Measurements from ENCODE around the gene FSHR. TPM values are rescaled to one million over a fixed set of nuclear protein-coding genes. Genes with fewer than 3 reads are reported as not detected.

The FSHR gene
- total and polyA plus RNA-seq, 2 of the 8 experiments (the other 6 are each of a cell fraction or from before 2014, with no cell fraction given), result not detected

DNA sequence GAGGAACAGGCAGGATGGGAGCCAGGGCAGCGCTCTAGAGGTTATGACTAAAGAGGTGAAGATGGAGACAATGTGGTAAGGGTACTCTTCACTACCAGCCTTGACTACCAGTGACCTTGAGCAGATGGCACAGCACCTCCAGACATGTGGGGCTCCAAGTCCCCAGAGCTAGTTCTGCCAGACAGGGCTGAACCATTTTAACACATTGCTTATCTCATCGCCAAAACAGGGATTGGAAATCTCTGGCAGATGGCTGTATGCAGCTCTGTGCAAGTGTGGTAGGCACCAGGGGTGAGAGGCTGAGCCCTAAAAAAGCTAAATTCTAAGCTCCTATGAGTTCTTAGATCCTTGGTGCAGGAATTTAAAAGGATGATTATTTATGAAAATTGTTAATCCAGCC is 41.3 kb downstream of the FSHR start:
- no peak overlapping the region for H3K27ac ChIP-seq (ENCODE audit: low read depth, low read length)
- H3K18ac ChIP-seq (ENCODE audit: extremely low read depth, low read length), result no peak overlapping the region
- H3K79me1 ChIP-seq (ENCODE audit: low read depth, low read length), result no peaks in the 10 kb centered on the region
- H3K56ac ChIP-seq (replicated peaks; ENCODE audit: insufficient read length, low read depth, low read length), result no peak overlapping the region
- H3K9me3 ChIP-seq (ENCODE audit: insufficient read depth in 2 of 2, low read depth in 1 of 2, low read length in 1 of 2), result no peaks in the 10 kb centered on the region
- no peak for FAIRE-seq
- H3K23ac ChIP-seq (ENCODE audit: insufficient read length), result no peak overlapping the region
- H3K36me3 ChIP-seq (ENCODE audit: control insufficient read depth in 2 of 4, insufficient read depth in 4 of 4, low read length in 3 of 4), result no peaks in the 10 kb centered on the region
- no peaks in the 10 kb centered on the region for H3K23me2 ChIP-seq (ENCODE audit: low read depth, low read length)
- H3K79me2 ChIP-seq (ENCODE audit: control insufficient read depth in 1 of 2, insufficient read depth in 2 of 2, low read length in 2 of 2), result no peaks in the 10 kb centered on the region
- H3K14ac ChIP-seq (ENCODE audit: insufficient read length), result no peak overlapping the region
- WGBS, 2 experiments (ENCODE audit: extremely low coverage in 1 of 2, insufficient coverage in 1 of 2, insufficient read length in 1 of 2, insufficient replicate concordance in 2 of 2, low coverage in 1 of 2, low lambda C conversion rate in 2 of 2, missing lambda C conversion rate in 1 of 2), result 90% methylated on average over 2 of the region's 2 CpGs; no CpG with 5 or more reads in 1 of the 2 experiments
- POLR2A ChIA-PET (ENCODE audit: partially characterized antibody), result interaction anchor here (1.0 kb wide), 1 partner anchor 9 kb away, joined by 3 read pairs; no protein-coding TSS in a partner anchor
- no peak for DNase-seq (ENCODE audit: low read depth in 1 of 2, low spot score in 2 of 2)
- H3K9ac ChIP-seq (replicated peaks in 1 of 4; ENCODE audit: extremely low read depth in 1 of 4, low read depth in 3 of 4, low read length in 3 of 4), result no peak overlapping the region
- no peak overlapping the region for H2BK15ac ChIP-seq (ENCODE audit: low read length)
- no peak overlapping the region for H3K4me2 ChIP-seq (ENCODE audit: insufficient read depth in 1 of 2, low read depth in 2 of 2, low read length in 2 of 2)
- H3K4me1 ChIP-seq (replicated peaks in 1 of 4; ENCODE audit: control insufficient read depth in 3 of 4, insufficient read depth in 4 of 4, low read length in 3 of 4), result no peaks in the 10 kb centered on the region
- H3K27me3 ChIP-seq (replicated peaks in 1 of 4; ENCODE audit: control insufficient read depth in 3 of 4, extremely low read depth in 1 of 4, insufficient read depth in 3 of 4, low read length in 3 of 4), result no peaks in the 10 kb centered on the region
- H2AK5ac ChIP-seq (ENCODE audit: low read depth, low read length), result no peak overlapping the region
- H4K8ac ChIP-seq (ENCODE audit: extremely low read depth, insufficient read depth, low read length), result no peak overlapping the region
- H2BK20ac ChIP-seq (ENCODE audit: low read length), result no peak overlapping the region
- no peak overlapping the region for H3K4me3 ChIP-seq (ENCODE audit: extremely low read depth in 1 of 4, insufficient read depth in 2 of 4, low read depth in 3 of 4, low read length in 4 of 4)
- H2BK5ac ChIP-seq (ENCODE audit: low read depth, low read length), result no peak overlapping the region
- H2BK12ac ChIP-seq (ENCODE audit: low read depth, low read length), result no peak overlapping the region
- no peak overlapping the region for H3K4ac ChIP-seq (replicated peaks; ENCODE audit: insufficient read length, low read depth, low read length)
- no peaks in the 10 kb centered on the region for H4K20me1 ChIP-seq (replicated peaks in 1 of 2; ENCODE audit: control insufficient read depth in 1 of 2, insufficient read depth in 2 of 2, low read length in 2 of 2)
- no peak overlapping the region for H4K5ac ChIP-seq (ENCODE audit: insufficient read length, low read depth, low read length)
- H4K91ac ChIP-seq (replicated peaks; ENCODE audit: insufficient read length, low read length), result no peak overlapping the region
- H2BK120ac ChIP-seq (replicated peaks; ENCODE audit: low read depth, low read length), result no peak overlapping the region
- CTCF ChIA-PET (ENCODE audit: partially characterized antibody), result interaction anchor here (1.3 to 3.0 kb wide), 2 partner anchors 13 to 62 kb away, joined by 3 to 13 read pairs; no protein-coding TSS in a partner anchor
- H2AFZ ChIP-seq (ENCODE audit: low read length), result no peak overlapping the region
- no peak for TF ChIP-seq SP4 (IDR thresholded peaks at IDR 0.05; ENCODE audit: low read length)
- TF ChIP-seq TAF7 (optimal IDR thresholded peaks at IDR 0.05; ENCODE audit: borderline replicate concordance, low read depth, low read length), result no peak
- no peak for TF ChIP-seq RBBP5 (IDR thresholded peaks at IDR 0.05; ENCODE audit: borderline replicate concordance, low read depth, low read length)
- TF ChIP-seq RFX5 (IDR thresholded peaks at IDR 0.05; ENCODE audit: borderline replicate concordance, low read depth, low read length), result no peak
- no peak for TF ChIP-seq SUZ12 (IDR thresholded peaks at IDR 0.05; ENCODE audit: low read length)
- TF ChIP-seq EGR1 (IDR thresholded peaks at IDR 0.05; ENCODE audit: borderline replicate concordance, low read depth, low read length), result no peak
- TF ChIP-seq CHD1 (IDR thresholded peaks at IDR 0.05; ENCODE audit: low read depth, low read length), result no peak
- no peak for TF ChIP-seq BACH1 (IDR thresholded peaks at IDR 0.05; ENCODE audit: low read length)
- TF ChIP-seq BRCA1 (IDR thresholded peaks at IDR 0.05; ENCODE audit: low read depth, low read length), result no peak
- TF ChIP-seq KDM1A (IDR thresholded peaks at IDR 0.05; ENCODE audit: borderline replicate concordance, low read length), result no peak
- TF ChIP-seq YY1 (IDR thresholded peaks at IDR 0.05; ENCODE audit: low read depth, low read length), result no peak
- no peak for TF ChIP-seq JUN (IDR thresholded peaks at IDR 0.05; ENCODE audit: low read depth, low read length)
- TF ChIP-seq, protein P1, sequence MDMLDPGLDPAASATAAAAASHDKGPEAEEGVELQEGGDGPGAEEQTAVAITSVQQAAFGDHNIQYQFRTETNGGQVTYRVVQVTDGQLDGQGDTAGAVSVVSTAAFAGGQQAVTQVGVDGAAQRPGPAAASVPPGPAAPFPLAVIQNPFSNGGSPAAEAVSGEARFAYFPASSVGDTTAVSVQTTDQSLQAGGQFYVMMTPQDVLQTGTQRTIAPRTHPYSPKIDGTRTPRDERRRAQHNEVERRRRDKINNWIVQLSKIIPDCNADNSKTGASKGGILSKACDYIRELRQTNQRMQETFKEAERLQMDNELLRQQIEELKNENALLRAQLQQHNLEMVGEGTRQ (IDR thresholded peaks at IDR 0.05; ENCODE audit: low read length), result no peak
